CD4-positive, alpha-beta T cell treated with Interleukin-6 at 100 ng/mL for 8 hours (primary cell): ENCODE data around the gene ASB18.
"Not testable (repeated sequence)": the region's sequence is repeated elsewhere in the genome, so short reads cannot be mapped to it uniquely, and the experiment has no call there.

Experiments
- DNase-seq: peaks from one replicate; pipeline ENCODE4 v3.0.0-alpha.2; 2020; ENCODE audit warnings: mixed read lengths, low spot score

The ASB18 gene, protein sequence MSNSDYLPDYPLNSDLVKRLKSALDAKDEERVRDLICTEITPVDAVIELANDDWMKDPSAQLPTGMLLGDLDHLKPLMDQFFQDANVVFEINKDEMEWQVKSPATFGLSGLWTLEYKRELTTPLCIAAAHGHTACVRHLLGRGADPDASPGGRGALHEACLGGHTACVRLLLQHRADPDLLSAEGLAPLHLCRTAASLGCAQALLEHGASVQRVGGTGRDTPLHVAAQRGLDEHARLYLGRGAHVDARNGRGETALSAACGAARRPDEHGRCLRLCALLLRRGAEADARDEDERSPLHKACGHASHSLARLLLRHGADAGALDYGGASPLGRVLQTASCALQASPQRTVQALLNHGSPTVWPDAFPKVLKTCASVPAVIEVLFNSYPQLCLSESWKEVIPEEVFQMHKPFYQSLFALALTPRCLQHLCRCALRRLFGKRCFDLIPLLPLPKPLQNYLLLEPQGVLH

GRCh38 chr2:236264256-236264655 is at the start of gene ASB18:
TSS of gene ASB18 (minus strand) at chr2:236264406. CDS start at chr2:236264345, 61 bp downstream.
- DNase-seq = no peak

DNA sequence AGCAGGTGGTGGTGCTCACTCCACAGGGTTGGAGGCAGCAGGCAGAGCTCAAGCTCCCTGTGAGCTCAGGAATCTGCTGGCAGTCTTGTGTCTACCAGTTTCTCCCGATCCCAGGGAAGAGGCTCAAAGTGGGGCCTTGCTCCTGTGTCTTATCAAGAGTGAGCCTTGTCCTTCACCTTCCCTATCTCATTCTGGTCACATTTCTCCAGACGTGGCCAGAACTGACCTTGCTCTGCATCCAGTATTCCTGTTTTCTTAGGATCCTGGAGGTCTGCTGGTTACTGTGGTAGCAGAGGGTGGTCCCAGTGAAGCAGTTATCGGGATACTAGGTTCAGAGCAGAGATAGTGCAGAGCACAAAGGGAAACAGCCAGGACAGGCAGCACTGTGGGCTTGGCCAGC is 47.1 kb upstream of the ASB18 start:
- no peak for DNase-seq

DNA sequence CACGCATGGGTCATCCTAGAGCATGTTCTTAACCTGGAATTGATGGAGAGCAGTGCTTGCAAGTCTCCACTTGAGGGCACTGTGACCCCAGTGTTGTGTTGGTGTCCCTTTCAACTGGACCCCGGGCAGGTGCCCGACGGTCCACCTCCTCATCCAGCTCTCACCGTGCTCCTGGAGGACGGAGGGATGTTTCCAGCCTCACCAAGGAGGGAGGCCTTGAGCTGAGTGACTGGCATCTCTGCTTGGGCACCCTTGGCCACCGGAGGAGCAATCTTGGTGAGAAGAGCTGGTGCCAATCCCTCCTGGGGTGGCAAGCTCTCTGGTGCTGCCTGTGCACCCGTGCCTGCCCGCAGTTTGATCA is 45.4 kb upstream of the ASB18 start:
- DNase-seq = no peak

DNA sequence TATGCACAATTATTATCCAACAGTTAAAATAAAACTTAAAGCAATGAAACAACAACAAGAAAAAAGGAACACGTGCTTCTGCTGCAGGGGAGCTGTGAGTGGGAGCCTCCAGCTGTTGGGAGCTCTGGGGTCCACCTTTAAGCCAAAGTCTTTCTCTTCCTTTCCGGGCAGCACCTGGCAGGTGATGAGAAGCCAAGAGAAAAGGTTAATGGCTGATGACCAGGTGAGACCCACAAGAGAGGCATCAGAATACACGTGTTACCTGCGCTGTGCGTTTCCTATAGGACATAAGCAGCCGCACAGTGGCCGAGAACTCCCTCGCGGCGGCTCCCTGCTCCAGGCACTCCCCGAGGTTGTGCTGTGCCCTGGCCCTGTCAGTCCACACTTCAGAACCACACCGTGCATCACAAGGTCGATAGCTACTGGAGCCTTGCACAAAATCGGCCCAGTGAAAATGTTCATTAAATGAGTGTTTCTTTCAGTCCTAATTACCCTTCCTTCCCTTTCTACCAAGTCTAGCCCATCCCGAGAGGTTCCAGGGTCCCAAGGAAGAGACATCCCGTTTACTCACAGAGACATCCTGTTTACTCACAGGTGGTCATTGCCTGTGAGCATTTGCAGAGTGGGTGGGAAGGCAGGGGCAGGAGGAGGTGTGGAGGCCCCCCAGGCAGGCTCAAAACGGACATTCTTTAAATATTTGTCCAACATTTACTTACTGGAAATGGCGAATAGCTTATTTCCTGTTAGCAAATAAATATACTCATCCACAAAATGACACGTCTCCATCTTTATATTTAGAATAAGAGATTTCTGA is 44.9 kb upstream of the ASB18 start:
- no peak for DNase-seq

DNA sequence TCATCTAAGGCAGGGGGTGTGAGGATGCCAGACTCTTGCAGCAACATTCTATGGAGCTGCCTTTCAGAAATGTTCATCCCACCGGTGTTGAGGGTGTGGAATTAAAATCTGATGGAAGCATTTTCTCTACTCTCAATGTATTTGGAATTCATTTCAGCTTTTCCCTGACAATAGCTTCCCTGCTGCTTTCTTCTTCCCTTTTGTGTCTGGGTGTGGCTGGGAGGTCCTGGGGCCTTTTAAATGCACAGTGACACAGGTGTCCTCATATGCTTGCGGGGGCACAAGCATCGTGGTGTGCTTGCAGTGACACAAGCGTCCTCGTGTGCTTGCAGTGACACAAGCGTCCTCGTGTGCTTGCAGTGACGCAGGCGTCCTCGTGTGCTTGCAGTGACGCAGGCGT is 43.4 kb upstream of the ASB18 start:
- no peak for DNase-seq

GRCh38 chr2:236306825-236307540 is 42.8 kb upstream of the ASB18 start:
- DNase-seq = no peak

- no peak for DNase-seq
These were observed 41.9 kb upstream of the ASB18 start for GRCh38 chr2:236305964-236306605.

- no peak for DNase-seq
These were observed 41.3 kb upstream of the ASB18 start for GRCh38 chr2:236305531-236305930.

- no peak for DNase-seq
These were observed 39.7 kb upstream of the ASB18 start for GRCh38 chr2:236303935-236304334.

DNA sequence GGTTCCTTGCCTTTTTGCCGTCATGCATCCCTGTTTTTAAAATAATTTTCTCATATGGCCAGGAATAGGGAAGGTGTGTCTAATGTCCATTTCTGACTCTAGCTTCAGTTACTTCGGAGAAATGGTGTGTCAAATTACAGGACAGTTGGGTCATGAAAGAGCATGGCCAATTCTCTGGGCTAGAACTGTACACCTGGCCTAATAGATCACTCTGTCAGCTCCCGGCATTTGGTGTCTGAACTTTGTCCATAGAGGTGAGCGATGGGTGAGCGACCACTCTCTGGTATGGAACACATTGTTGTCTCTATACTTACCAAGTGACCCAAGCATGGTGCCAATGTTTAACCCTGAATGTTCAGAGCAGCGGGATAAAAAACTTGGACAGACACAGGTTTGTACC is 38.3 kb upstream of the ASB18 start:
- DNase-seq = no peak

- DNase-seq = no peak
These were observed 34.8 kb upstream of the ASB18 start for GRCh38 chr2:236298924-236299475.

- no peak for DNase-seq
These were observed 31.3 kb upstream of the ASB18 start for GRCh38 chr2:236295481-236295880.

DNA sequence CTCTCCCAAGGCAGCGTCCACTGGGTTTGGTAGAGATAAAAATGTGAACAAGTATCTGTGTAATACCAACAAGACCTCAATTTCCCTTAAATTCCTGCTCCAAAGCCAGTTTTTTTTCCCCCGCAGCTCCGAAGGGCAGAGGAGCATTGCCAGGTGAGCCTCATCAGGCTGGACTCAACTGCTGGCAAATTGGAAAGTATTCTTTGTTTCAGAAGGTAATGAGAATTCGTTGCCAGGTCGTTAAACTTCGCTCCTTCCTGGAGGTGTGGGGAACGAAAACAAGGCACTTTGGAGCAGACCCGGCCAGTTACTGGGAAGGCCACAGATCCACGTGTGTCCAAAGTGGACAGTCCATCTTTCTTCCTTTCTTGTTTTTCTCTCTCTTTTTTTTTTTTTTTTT is 30.4 kb upstream of the ASB18 start:
- DNase-seq = no peak

- no peak for DNase-seq
These were observed 29.1 kb upstream of the ASB18 start for GRCh38 chr2:236293241-236293810.

GRCh38 chr2:236291911-236292310 is 27.7 kb upstream of the ASB18 start:
- no peak for DNase-seq

- DNase-seq = no peak
These were observed 27.3 kb upstream of the ASB18 start for GRCh38 chr2:236291476-236291875.

- DNase-seq = no peak
These were observed 26.7 kb upstream of the ASB18 start for GRCh38 chr2:236290742-236291425.

- no peak for DNase-seq
These were observed 25.7 kb upstream of the ASB18 start for GRCh38 chr2:236289766-236290462.

DNA sequence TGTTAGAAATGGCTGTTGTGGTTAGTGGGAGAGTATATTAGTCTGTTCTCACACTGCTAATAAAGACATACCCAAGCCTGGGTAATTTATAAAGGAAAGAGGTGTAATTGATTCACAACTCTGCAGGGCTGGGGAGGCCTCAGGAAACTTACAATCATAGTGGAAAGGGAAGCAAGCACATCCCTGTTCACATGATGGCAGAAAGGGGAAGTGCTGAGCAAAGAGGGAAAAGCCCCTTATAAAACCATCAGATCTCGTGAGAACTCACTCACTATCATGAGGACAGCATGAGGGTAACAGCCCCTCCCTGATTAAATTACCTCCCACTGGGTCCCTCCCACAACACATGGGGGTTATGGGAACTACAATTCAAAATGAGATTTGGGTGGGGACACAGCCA is 24.2 kb upstream of the ASB18 start:
- not testable (repeated sequence) for DNase-seq

DNA sequence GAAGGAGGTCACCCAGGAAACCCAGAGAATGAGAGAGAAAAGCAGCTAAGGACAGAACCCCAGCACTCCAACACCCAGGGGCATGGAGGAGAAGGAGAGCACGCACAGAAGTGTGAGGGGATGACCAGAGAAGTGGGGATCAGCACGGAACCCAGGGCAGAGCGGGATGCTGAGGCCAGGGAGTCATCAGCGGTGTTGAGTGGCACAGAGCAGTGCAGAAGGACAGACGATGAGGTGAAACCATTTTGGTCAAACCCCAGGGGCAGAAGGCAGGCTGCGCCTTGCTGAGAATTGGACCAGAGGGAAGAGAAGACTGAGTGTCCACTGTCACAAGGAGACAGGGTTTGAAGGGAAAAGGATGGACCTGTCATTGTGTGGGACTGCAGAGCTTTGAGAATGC is 23.4 kb upstream of the ASB18 start:
- no peak for DNase-seq
